ENCODE results near the gene CXorf66. TPM values are rescaled to one million over a fixed set of nuclear protein-coding genes. Genes with fewer than 3 reads are reported as not detected.
A peak's percentile ranks its signal among the peaks of the same experiment; 100 is the strongest.
"Not testable (repeated sequence)": the region's sequence is repeated elsewhere in the genome, so short reads cannot be mapped to it uniquely, and the experiment has no call there.

Gene CXorf66
- total RNA-seq, 1 donor from 2014 or later = not detected

GRCh38 chrX:139929876-139930275 lies 35.4 kb downstream of the CXorf66 start:
- Mint-ChIP-seq H3K27me3 (ENCODE audit: insufficient read depth, low read depth) (no peaks in the 10 kb centered on the region), H3K4me3 (peak overlapping the region; percentile 11), H3K27ac (no peak overlapping the region), H3K4me1 (peaks cover 38% of the 10 kb centered on the region), H3K9me3 (no peaks in the 10 kb centered on the region), H3K36me3 (no peaks in the 10 kb centered on the region)
- DNase-seq (ENCODE audit: low spot score) = peak; percentile 2
- Histone ChIP-seq H2AFZ (replicated peaks) (no peak overlapping the region), H4K20me1 (ENCODE audit: low read depth) (peaks cover 32% of the 10 kb centered on the region), H3K27ac (no peak overlapping the region), H3K79me2 (ENCODE audit: low read depth) (peaks cover 70% of the 10 kb centered on the region), H3K36me3 (no peaks in the 10 kb centered on the region), H3K9me3 (ENCODE audit: low read depth) (no peaks in the 10 kb centered on the region), H3K4me2 (peak overlapping the region; percentile 83), H3K27me3 (no peaks in the 10 kb centered on the region), H3K4me1 (peaks cover 5% of the 10 kb centered on the region), H3K4me3 (peak overlapping the region; percentile 79), H3F3A (ENCODE audit: low read depth) (peaks cover 8% of the 10 kb centered on the region), H3K9ac (no peak overlapping the region)
- TF ChIP-seq EZH2phosphoT487 (IDR thresholded peaks at IDR 0.05) (no peak), EZH2 (IDR thresholded peaks at IDR 0.05) (no peak), CTCF (IDR thresholded peaks at IDR 0.05) (no peak)

DNA sequence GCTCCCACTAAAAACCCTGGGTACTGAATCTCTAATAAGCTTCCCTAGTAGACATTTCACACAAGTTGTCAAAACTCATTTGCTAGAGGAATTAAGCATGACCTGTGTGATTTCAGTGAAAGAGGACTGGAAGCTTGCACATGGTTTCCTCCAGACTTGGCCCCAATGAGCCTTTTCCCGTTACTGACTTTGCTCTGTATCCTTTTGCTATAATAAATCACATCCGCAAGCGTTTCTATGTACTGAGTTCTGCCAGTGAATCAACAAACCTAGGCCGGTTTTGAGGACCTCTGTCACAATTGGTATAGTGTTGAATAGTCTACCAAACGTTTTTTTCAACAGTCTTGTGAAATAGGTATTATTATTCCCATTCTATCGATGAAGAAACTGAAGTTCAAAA lies 40.6 kb downstream of the CXorf66 start:
- Histone ChIP-seq H3K4me3 (no peak overlapping the region), H3K4me2 (no peak overlapping the region), H3K27ac (no peak overlapping the region), H3K27me3 (no peaks in the 10 kb centered on the region), H3K9me3 (ENCODE audit: low read depth) (no peaks in the 10 kb centered on the region), H2AFZ (replicated peaks) (no peak overlapping the region), H3K36me3 (no peaks in the 10 kb centered on the region), H4K20me1 (ENCODE audit: low read depth) (peaks cover 20% of the 10 kb centered on the region), H3F3A (ENCODE audit: low read depth) (no peaks in the 10 kb centered on the region), H3K79me2 (ENCODE audit: low read depth) (peaks cover 71% of the 10 kb centered on the region), H3K9ac (no peak overlapping the region), H3K4me1 (no peaks in the 10 kb centered on the region)
- no peak overlapping the region for H3K4me3 Mint-ChIP-seq
- TF ChIP-seq EZH2phosphoT487 (IDR thresholded peaks at IDR 0.05) (no peak), EZH2 (IDR thresholded peaks at IDR 0.05) (no peak), CTCF (IDR thresholded peaks at IDR 0.05) (no peak)
- no peaks in the 10 kb centered on the region for H3K36me3 Mint-ChIP-seq
- H3K27me3 Mint-ChIP-seq (ENCODE audit: insufficient read depth, low read depth) = no peaks in the 10 kb centered on the region
- DNase-seq (ENCODE audit: low spot score) = no peak
- no peak overlapping the region for H3K27ac Mint-ChIP-seq
- no peaks in the 10 kb centered on the region for H3K9me3 Mint-ChIP-seq
- peaks cover 32% of the 10 kb centered on the region for H3K4me1 Mint-ChIP-seq

DNA sequence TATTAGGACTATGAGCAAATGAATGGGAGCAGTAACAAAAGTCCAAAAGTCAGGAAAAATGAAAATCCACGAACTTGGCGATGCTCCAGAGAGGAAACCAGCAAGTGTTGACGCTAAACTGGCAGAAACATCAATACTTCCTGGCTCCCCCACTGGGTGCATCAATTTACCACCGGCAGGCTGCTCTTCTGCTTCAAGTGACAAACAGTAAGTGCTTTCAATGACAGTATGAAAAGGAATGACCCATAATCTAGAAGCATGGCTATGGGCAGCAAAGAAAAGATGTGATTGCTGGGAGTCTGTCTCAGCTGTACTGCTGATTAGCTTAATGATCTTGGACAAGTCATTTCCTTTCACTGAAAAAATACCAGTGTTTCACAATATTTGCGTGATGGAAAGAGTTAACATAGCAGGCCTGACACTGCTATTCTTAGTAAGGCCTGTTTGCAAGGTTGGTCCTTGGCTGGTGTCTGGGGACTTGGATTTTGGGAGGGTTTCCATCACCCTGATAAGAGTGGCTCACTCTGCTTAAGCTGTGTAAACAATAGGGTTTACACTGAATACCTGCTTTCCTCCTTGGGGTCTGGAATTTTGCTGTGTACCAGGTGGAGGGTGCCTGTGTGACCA lies 41.1 kb downstream of the CXorf66 start:
- H3K9me3 Mint-ChIP-seq = no peaks in the 10 kb centered on the region
- Histone ChIP-seq H2AFZ (replicated peaks) (no peak overlapping the region), H4K20me1 (ENCODE audit: low read depth) (peaks cover 15% of the 10 kb centered on the region), H3K27me3 (no peaks in the 10 kb centered on the region), H3F3A (ENCODE audit: low read depth) (no peaks in the 10 kb centered on the region), H3K27ac (no peak overlapping the region), H3K79me2 (ENCODE audit: low read depth) (peaks cover 66% of the 10 kb centered on the region), H3K4me2 (no peak overlapping the region), H3K9ac (no peak overlapping the region), H3K9me3 (ENCODE audit: low read depth) (no peaks in the 10 kb centered on the region), H3K36me3 (no peaks in the 10 kb centered on the region), H3K4me1 (no peaks in the 10 kb centered on the region), H3K4me3 (no peak overlapping the region)
- H3K27me3 Mint-ChIP-seq (ENCODE audit: insufficient read depth, low read depth) = no peaks in the 10 kb centered on the region
- H3K4me3 Mint-ChIP-seq = no peak overlapping the region
- H3K27ac Mint-ChIP-seq = no peak overlapping the region
- TF ChIP-seq EZH2 (IDR thresholded peaks at IDR 0.05) = no peak
- no peak for TF ChIP-seq CTCF (IDR thresholded peaks at IDR 0.05)
- no peak for TF ChIP-seq EZH2phosphoT487 (IDR thresholded peaks at IDR 0.05)
- H3K4me1 Mint-ChIP-seq = peaks cover 29% of the 10 kb centered on the region
- no peak for DNase-seq (ENCODE audit: low spot score)
- H3K36me3 Mint-ChIP-seq = no peaks in the 10 kb centered on the region

DNA sequence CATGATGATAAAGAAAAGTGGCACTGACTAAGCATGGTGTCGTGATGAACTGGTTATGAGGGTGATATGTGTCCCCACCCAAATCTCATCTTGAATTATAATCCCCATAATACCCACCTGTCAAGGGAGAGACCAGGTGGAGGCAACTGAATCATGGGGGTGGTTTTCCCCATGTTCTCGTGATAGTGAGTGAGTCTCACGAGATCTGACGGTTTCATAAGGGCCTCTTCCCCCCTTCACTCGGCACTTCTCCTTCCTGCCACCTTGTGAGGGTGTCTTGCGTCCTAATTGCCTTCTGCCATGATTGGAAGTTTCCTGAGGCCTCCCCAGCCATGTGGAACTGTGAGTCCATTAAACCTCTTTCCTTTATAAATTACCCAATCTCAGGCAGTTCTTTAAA lies 44.2 kb downstream of the CXorf66 start:
- not testable (repeated sequence) for H3K9ac ChIP-seq; H3K4me2 ChIP-seq; H3K4me3 Mint-ChIP-seq; H3K4me3 ChIP-seq; H3K9me3 ChIP-seq (ENCODE audit: low read depth); H3K27ac ChIP-seq; H3K9me3 Mint-ChIP-seq; H3K27ac Mint-ChIP-seq; H3K4me1 ChIP-seq; DNase-seq (ENCODE audit: low spot score); H2AFZ ChIP-seq (replicated peaks); H3K27me3 Mint-ChIP-seq (ENCODE audit: insufficient read depth, low read depth); H3K36me3 Mint-ChIP-seq; H3K36me3 ChIP-seq; H4K20me1 ChIP-seq (ENCODE audit: low read depth); H3K27me3 ChIP-seq; H3F3A ChIP-seq (ENCODE audit: low read depth)
- peaks cover 20% of the 10 kb centered on the region for H3K4me1 Mint-ChIP-seq
- H3K79me2 ChIP-seq (ENCODE audit: low read depth) = peaks cover 39% of the 10 kb centered on the region

All from neural progenitor cell (in vitro differentiated cells).